M059J (cell line): ENCODE results near the gene PPP2R2D. TPM values are rescaled to one million over a fixed set of nuclear protein-coding genes. Genes with fewer than 3 reads are reported as not detected.

Source experiments
- DNase-seq: peaks from one replicate; pipeline ENCODE4 v3.0.0-alpha.2; 2012; ENCODE audit warnings: low read depth
- total RNA-seq: library from RNA; depleted of rRNA; stranded (reverse); fragments of >200 nt; shearing (Covaris generic); gene quantifications from 2 replicates; pipeline ENCODE4 v1.2.3, GENCODE V29; 2014; rRNA removed

Gene PPP2R2D
- total RNA-seq, 1 experiment from 2014 or later, result 36.1 TPM

DNA sequence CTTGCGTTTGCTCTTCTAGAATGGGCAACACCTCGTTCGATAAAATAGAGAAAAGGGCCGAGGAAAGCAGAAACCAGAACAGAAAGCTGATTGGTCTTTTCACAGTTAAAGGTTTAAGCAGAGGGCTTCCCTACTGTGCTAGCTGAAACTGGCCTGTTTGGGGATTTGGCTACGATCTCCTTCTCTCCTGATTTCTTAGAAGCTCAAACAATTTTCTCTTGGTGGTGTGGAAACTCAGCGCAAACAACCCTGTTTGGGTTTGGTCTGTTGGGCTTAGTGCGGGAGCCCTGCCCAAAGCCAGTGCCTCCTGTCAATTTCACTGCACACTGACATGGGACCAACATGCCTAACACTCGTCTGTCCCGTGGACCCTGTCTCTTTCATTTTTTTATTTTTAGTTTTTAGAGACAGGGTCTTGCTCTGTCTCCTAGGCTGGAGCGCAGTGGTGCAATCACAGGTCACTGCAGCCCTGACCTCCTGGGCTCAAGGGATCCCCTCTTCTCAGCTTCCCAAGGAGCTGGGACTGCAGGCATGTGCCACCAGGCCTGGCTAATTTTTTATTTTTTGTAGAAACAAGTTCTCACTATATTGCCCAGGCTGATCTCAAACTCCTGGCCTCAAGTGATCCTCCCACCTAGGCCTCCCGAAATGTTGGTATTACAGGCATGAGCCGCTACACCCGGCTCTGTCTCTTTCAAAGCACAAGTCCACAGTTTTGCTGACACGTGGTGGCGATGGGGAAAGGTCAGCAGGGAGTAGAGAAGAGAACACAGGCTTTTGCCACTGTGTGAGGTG lies 97.4 kb downstream of the PPP2R2D start:
- no peak for DNase-seq

- no peak for DNase-seq
These were observed 98.3 kb downstream of the PPP2R2D start for GRCh38 chr10:131998845-131999681.

DNA sequence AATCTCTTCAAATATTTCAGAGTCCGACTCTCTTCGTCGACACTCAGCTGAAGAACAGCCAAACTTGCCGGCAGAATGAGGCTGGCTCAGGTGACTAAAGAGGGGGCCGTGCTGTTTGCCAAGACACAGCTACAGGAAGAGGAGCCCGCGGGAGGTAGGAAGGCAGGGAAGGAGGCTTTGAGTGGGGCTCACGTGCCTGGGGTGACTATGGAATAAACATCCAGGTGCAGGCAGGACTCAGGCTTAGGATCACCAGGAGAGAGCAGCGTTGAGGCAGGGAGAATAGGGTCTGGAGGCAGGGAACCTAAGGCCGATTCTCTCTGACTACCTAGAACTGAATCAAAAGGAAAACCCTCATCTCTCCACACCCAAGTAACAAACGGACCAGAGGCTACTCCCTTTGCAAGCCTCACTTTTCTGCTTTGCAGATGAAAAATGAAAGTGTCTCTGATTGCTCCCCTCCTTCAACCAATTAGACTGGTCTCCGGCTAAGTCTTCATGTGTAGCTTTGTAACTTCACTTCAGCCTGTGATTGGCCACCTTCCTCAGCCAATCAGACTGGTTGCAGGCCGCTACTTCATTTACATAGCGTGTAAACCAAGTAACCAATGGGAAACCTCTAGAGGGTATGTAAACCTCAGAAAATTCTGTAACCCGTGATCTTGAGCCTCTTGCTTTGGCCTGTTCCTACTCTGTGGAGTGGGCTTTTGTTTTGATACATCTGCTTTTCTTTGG lies 100.6 kb downstream of the PPP2R2D start:
- DNase-seq, result peak; percentile 81

DNA sequence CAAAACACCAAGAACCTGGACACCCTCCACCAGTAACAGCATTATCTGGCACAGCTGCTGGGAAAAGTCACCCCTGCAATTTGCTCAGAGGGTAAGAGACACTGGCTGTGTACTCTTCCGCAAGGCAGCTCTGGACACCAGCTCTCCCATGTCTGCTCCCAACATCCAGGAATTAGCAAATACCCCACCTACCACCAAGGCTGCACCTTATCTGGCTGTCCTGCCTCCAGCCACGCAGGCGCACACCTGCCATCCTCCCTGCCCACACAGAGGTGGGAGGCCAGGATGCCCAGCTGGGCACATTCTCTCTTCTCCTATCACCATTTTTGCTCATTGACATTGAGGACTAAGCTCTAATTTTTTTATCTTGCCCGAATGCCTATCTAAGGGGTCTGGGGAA lies 101.2 kb downstream of the PPP2R2D start:
- DNase-seq, result no peak

- no peak for DNase-seq
These were observed 102.6 kb downstream of the PPP2R2D start for GRCh38 chr10:132003282-132003924.

DNA sequence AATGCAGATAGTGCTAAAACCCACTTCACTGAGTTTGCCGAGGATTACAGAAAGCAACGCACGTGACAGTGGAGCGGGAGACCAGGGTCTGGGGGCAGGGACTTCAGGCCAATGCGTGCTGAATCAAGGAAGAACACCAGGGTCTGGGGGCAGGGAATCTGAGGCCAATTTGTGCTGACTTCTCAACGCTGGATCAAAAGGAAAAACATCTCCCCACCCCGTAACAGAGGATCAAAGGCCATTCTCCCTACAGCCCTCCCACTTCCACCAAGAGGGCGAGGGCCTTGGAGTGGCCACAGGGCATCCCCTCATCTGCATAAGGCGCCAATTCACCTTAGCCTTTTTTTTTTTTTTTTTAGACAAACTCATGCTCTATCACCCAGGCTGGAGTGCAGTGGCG lies 103.2 kb downstream of the PPP2R2D start:
- no peak for DNase-seq

- no peak for DNase-seq
These were observed 104.3 kb downstream of the PPP2R2D start for GRCh38 chr10:132005147-132005546.

GRCh38 chr10:132006966-132007365 lies 106.2 kb downstream of the PPP2R2D start:
- no peak for DNase-seq

GRCh38 chr10:132007681-132008080 lies 106.9 kb downstream of the PPP2R2D start:
- no peak for DNase-seq

Other genes starting within 250 kb of the PPP2R2D start
- 618 and 734 TPM in 2 replicates for gene BNIP3, start 80.9 kb downstream of the PPP2R2D start, total RNA-seq
- gene JAKMIP3, start 164.9 kb downstream of the PPP2R2D start, total RNA-seq, result 0.02 TPM in 1 of 2 replicates, not detected in the other